ENCODE measurements around the gene RSPO1. TPM values are rescaled to one million over a fixed set of nuclear protein-coding genes. Genes with fewer than 3 reads are reported as not detected.
A peak's percentile ranks its signal among the peaks of the same experiment; 100 is the strongest.

Gene RSPO1
- total RNA-seq, 1 donor from 2014 or later = 1.4 TPM

DNA sequence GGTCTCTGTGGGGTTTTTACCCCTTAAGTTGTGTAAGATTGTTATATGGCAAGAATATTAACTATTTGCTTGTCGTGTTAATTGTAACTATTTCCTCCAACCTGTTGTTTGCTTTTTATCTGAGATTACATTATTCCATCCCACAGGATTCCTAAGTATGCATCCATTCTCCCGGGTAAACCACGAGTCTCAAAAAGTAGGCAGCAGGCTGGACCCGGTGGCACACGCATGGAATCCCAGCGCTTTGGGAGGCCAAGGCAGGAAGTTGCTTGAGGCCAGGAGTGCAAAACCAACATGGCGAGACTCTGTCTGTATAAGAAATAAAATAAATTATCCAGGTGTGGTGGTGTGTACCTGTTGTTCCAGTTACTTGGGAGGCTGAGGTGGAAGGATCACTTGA, 12.6 kb upstream of the RSPO1 start:
- H3K27me3 Mint-ChIP-seq = peaks cover 39% of the 10 kb centered on the region
- peaks cover 9% of the 10 kb centered on the region for H3K4me1 Mint-ChIP-seq (ENCODE audit: unreplicated experiment)
- DNase-seq (ENCODE audit: extremely low spot score, unreplicated experiment) = no peak
- H3K4me3 Mint-ChIP-seq = no peak overlapping the region
- H3K27ac Mint-ChIP-seq = no peak overlapping the region
- TF ChIP-seq, protein P1, sequence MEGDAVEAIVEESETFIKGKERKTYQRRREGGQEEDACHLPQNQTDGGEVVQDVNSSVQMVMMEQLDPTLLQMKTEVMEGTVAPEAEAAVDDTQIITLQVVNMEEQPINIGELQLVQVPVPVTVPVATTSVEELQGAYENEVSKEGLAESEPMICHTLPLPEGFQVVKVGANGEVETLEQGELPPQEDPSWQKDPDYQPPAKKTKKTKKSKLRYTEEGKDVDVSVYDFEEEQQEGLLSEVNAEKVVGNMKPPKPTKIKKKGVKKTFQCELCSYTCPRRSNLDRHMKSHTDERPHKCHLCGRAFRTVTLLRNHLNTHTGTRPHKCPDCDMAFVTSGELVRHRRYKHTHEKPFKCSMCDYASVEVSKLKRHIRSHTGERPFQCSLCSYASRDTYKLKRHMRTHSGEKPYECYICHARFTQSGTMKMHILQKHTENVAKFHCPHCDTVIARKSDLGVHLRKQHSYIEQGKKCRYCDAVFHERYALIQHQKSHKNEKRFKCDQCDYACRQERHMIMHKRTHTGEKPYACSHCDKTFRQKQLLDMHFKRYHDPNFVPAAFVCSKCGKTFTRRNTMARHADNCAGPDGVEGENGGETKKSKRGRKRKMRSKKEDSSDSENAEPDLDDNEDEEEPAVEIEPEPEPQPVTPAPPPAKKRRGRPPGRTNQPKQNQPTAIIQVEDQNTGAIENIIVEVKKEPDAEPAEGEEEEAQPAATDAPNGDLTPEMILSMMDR (conservative IDR thresholded peaks at IDR 0.05) = no peak
- H3K9me3 Mint-ChIP-seq = no peaks in the 10 kb centered on the region
- no peaks in the 10 kb centered on the region for H3K36me3 Mint-ChIP-seq

DNA sequence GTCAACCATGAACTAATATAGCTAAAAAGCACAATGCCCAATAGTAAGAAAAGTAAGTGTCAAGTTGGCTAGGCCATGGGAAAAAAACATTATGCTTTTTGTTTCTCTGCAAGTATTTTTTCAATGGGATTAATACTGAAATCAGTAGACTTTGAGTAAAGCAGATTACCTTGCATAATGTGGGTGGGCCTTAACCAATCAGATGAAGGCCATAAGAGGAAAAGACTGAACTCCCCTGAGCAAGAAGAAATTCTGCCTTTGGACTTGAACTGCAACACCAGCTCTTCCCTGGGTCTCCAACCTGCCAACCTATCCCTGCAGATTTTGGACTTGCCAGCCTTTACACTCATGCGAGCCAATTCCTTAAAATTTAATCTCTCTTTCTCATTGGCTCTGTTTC, 6.4 kb upstream of the RSPO1 start:
- Mint-ChIP-seq H3K27ac (no peak overlapping the region), H3K4me3 (no peak overlapping the region), H3K4me1 (ENCODE audit: unreplicated experiment) (no peaks in the 10 kb centered on the region), H3K36me3 (no peaks in the 10 kb centered on the region), H3K27me3 (peaks cover 30% of the 10 kb centered on the region), H3K9me3 (no peaks in the 10 kb centered on the region)
- TF ChIP-seq, protein P1 (conservative IDR thresholded peaks at IDR 0.05) = no peak
- DNase-seq (ENCODE audit: extremely low spot score, unreplicated experiment) = no peak

DNA sequence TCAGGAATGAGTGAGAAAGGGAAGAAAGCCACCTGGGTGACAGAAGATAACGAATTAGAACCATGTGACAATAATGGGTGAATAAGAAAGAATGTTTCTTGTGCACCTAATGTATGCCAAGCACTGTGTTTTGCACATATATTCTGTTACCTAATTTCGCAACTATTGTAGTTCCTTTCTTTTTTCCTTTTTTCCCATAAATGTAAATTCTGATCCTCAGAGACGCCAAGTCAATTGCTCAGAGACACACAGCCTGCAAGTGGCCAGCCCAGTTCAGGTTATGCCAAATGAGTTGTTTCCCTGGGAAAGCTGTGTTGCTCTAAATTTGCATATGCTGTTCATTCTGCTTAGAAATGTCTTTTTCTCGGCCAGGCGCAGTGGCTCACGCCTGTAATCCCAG, 1.7 kb upstream of the RSPO1 start:
- TF ChIP-seq, protein P1 (conservative IDR thresholded peaks at IDR 0.05) = no peak
- Mint-ChIP-seq H3K4me3 (no peak overlapping the region), H3K36me3 (no peaks in the 10 kb centered on the region), H3K27me3 (peaks cover 53% of the 10 kb centered on the region), H3K27ac (no peak overlapping the region), H3K9me3 (no peaks in the 10 kb centered on the region), H3K4me1 (ENCODE audit: unreplicated experiment) (peaks cover 12% of the 10 kb centered on the region)
- DNase-seq (ENCODE audit: extremely low spot score, unreplicated experiment) = no peak

DNA sequence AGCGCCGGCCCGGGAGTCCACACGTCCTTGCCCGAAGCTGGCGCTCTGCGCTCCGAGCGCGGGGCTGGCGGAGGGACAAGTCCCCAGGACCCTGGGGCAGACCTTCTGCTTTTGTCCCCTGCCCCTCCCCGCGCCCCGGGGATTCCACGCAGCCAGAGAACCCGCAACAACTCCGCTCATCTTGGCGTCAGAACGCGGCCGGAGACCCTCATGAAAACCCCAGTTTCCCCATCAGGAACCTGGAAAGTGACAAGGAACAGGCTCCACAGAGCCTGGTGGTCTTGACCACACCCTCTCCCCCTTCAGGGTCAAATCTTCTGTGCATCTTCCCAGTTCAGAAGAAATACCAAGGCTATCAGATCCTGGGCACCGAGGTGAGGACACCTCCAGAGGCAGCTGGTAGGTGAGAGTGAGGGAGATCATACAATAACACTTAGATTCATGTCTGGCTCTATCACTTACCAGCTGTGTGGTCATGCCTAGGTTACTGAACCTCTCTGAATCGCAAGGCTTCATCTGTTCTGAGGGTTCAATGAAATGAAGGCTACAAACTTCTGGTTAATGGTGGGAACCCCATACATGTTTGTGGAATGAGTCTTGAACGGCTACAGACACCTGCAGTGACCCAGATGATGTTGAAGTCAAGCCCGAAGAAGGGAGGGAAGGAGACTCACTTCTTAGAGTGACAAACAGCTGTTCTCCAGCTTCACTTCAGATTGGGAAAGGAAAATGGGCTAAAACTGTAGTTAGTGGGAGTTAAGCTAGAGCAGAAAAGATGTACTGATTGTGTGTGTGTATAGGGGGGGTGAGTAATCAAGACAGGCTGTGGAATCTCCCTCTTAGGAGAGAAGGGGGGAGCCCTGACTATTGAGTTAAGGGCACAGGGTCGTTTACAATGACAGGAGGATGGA, 555 bp upstream of the RSPO1 start:
- peaks cover 16% of the 10 kb centered on the region for H3K4me1 Mint-ChIP-seq (ENCODE audit: unreplicated experiment)

DNA sequence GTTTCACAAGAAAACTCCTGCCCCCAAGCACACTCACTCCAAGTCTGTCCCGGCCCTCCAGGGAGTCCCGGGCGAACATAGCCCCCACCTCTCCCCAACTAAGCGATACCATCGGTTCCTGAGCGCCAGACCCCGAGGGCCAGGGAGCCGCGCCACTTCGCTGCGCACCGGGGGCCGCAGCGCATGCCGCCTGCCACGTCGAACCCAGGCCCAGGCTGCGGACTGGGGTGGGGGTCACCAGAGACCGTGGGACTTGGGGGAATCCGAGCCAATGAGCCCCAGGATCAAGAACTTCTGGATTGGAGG, 801 bp downstream of the RSPO1 start:
- Mint-ChIP-seq H3K4me1 (ENCODE audit: unreplicated experiment) (peaks cover 16% of the 10 kb centered on the region), H3K4me3 (peak overlapping the region; percentile 70), H3K36me3 (no peaks in the 10 kb centered on the region), H3K9me3 (no peaks in the 10 kb centered on the region), H3K27me3 (peaks cover 79% of the 10 kb centered on the region), H3K27ac (no peak overlapping the region)
- TF ChIP-seq, protein P1 (conservative IDR thresholded peaks at IDR 0.05) = no peak
- no peak for DNase-seq (ENCODE audit: extremely low spot score, unreplicated experiment)

More for the DNA sequence above, 555 bp upstream of the RSPO1 start:
- Mint-ChIP-seq H3K9me3 (no peaks in the 10 kb centered on the region), H3K27me3 (peaks cover 65% of the 10 kb centered on the region), H3K27ac (no peak overlapping the region), H3K36me3 (no peaks in the 10 kb centered on the region), H3K4me3 (peak overlapping the region; percentile 82)
- DNase-seq (ENCODE audit: extremely low spot score, unreplicated experiment) = no peak
- TF ChIP-seq, protein P1 (conservative IDR thresholded peaks at IDR 0.05) = no peak
